ENCODE results near the gene PPIP5K2.
A peak's percentile ranks its signal among the peaks of the same experiment; 100 is the strongest.

PPIP5K2 gene

DNA sequence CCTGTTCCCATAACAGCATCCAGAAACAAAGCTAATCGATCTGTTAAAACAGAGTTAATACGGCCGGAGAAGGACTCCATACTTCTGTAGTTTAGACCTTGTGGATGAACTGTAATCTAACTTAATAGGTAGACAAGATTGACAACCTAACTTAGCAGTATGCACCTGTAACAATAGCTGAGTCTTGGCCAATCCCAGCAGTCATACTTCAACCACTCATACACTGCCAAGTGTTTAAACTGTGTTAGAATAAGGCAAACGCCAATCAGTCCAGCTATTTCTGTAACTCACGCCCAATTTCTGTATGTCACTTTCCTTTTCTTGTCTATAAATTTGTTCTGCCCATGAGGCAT, 104.8 kb downstream of the PPIP5K2 start:
- no peaks in the 10 kb centered on the region for H3K79me2 ChIP-seq (ENCODE audit: control insufficient read depth, insufficient read depth, low read length)
- no peak overlapping the region for H3K18ac ChIP-seq (ENCODE audit: low read length)
- H3K56ac ChIP-seq (ENCODE audit: low read length) = no peak overlapping the region
- H3K4me3 ChIP-seq (ENCODE audit: low read length) = no peak overlapping the region
- WGBS (ENCODE audit: extremely low coverage, insufficient coverage, low lambda C conversion rate) = no CpG with 5 or more reads among the region's 5 CpGs
- no peak overlapping the region for H3K4me2 ChIP-seq (ENCODE audit: low read length)
- H3K27ac ChIP-seq (ENCODE audit: low read depth, low read length) = no peak overlapping the region
- no peak overlapping the region for H2BK5ac ChIP-seq (ENCODE audit: low read length)
- H3K9ac ChIP-seq (ENCODE audit: low read length) = no peak overlapping the region
- no peak overlapping the region for H4K8ac ChIP-seq (ENCODE audit: low read depth, low read length)
- H2BK120ac ChIP-seq (ENCODE audit: low read depth, low read length) = no peak overlapping the region
- H3K36me3 ChIP-seq (ENCODE audit: control insufficient read depth, insufficient read depth, low read length) = no peaks in the 10 kb centered on the region
- no peak overlapping the region for H2BK15ac ChIP-seq (replicated peaks; ENCODE audit: low read depth)
- no peaks in the 10 kb centered on the region for H3K27me3 ChIP-seq (ENCODE audit: insufficient read depth, low read length, poor library complexity)
- H3K4ac ChIP-seq (ENCODE audit: low read depth, low read length) = no peak overlapping the region
- no peak for DNase-seq
- H3K4me1 ChIP-seq (ENCODE audit: control insufficient read depth, low read depth, low read length) = peaks cover 2% of the 10 kb centered on the region
- no peak overlapping the region for H3K23ac ChIP-seq (ENCODE audit: low read length)
- no peak overlapping the region for H4K5ac ChIP-seq (ENCODE audit: low read length)
- no peaks in the 10 kb centered on the region for H3K79me1 ChIP-seq (ENCODE audit: low read length)
- H2AK5ac ChIP-seq (ENCODE audit: low read length) = no peak overlapping the region

DNA sequence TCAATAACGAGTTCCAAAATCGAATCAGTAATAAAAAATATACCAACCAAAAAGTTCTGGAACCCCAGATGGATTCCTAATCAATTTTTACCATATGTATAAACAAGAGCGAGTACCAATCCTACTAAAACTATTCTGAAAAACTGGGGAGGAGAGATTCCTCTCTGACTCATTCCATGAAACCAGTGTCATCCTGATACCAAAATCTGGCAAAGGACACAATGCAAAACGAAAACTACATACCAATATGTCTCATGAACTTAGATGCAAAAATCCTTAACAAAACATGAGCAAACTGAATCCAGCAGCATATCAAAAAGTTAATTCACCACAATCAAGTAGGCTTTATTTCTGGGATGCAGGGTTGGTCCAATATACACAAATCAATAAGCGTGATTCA, 108.0 kb downstream of the PPIP5K2 start:
- no peak overlapping the region for H2BK15ac ChIP-seq (replicated peaks; ENCODE audit: low read depth)
- WGBS (ENCODE audit: extremely low coverage, insufficient coverage, low lambda C conversion rate) = no CpG with 5 or more reads among the region's 5 CpGs
- no peak overlapping the region for H3K9ac ChIP-seq (ENCODE audit: low read length)
- H3K79me1 ChIP-seq (ENCODE audit: low read length) = no peaks in the 10 kb centered on the region
- no peak overlapping the region for H3K27ac ChIP-seq (ENCODE audit: low read depth, low read length)
- no peak overlapping the region for H2BK120ac ChIP-seq (ENCODE audit: low read depth, low read length)
- no peak overlapping the region for H3K4me3 ChIP-seq (ENCODE audit: low read length)
- H3K79me2 ChIP-seq (ENCODE audit: control insufficient read depth, insufficient read depth, low read length) = no peaks in the 10 kb centered on the region
- H3K18ac ChIP-seq (ENCODE audit: low read length) = no peak overlapping the region
- no peak for DNase-seq
- H3K36me3 ChIP-seq (ENCODE audit: control insufficient read depth, insufficient read depth, low read length) = no peaks in the 10 kb centered on the region
- no peak overlapping the region for H3K56ac ChIP-seq (ENCODE audit: low read length)
- no peak overlapping the region for H4K5ac ChIP-seq (ENCODE audit: low read length)
- H3K4me1 ChIP-seq (ENCODE audit: control insufficient read depth, low read depth, low read length) = peaks cover 2% of the 10 kb centered on the region
- no peak overlapping the region for H2AK5ac ChIP-seq (ENCODE audit: low read length)
- no peak overlapping the region for H3K23ac ChIP-seq (ENCODE audit: low read length)
- no peak overlapping the region for H2BK5ac ChIP-seq (ENCODE audit: low read length)
- no peak overlapping the region for H3K4me2 ChIP-seq (ENCODE audit: low read length)
- H4K8ac ChIP-seq (ENCODE audit: low read depth, low read length) = no peak overlapping the region
- H3K27me3 ChIP-seq (ENCODE audit: insufficient read depth, low read length, poor library complexity) = no peaks in the 10 kb centered on the region
- H3K4ac ChIP-seq (ENCODE audit: low read depth, low read length) = no peak overlapping the region

DNA sequence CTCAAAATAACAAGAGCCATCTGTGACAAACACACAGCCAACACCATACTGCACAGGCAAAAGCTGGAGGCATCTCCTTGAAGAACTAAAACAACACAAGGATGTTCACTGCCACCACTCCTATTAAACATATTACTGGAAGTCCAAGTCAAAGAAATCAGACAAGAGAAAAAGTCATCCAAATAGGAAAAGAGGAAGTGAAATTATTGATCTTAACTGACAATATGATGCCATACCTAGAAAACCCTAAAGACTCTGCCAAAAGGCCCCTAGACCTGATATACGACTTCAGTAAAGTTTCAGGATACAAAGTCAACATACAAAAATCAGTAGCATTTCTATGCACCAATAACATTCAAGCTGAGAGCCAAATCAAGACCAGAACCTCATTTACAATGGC, 108.5 kb downstream of the PPIP5K2 start:
- H4K8ac ChIP-seq (ENCODE audit: low read depth, low read length) = no peak overlapping the region
- H3K4me2 ChIP-seq (ENCODE audit: low read length) = no peak overlapping the region
- H3K4me1 ChIP-seq (ENCODE audit: control insufficient read depth, low read depth, low read length) = peaks cover 2% of the 10 kb centered on the region
- H3K23ac ChIP-seq (ENCODE audit: low read length) = no peak overlapping the region
- H3K27me3 ChIP-seq (ENCODE audit: insufficient read depth, low read length, poor library complexity) = no peaks in the 10 kb centered on the region
- H3K27ac ChIP-seq (ENCODE audit: low read depth, low read length) = no peak overlapping the region
- H2BK120ac ChIP-seq (ENCODE audit: low read depth, low read length) = no peak overlapping the region
- H3K79me1 ChIP-seq (ENCODE audit: low read length) = no peaks in the 10 kb centered on the region
- H2AK5ac ChIP-seq (ENCODE audit: low read length) = no peak overlapping the region
- no peak overlapping the region for H3K56ac ChIP-seq (ENCODE audit: low read length)
- no peak overlapping the region for H3K4ac ChIP-seq (ENCODE audit: low read depth, low read length)
- H3K36me3 ChIP-seq (ENCODE audit: control insufficient read depth, insufficient read depth, low read length) = no peaks in the 10 kb centered on the region
- no peak overlapping the region for H3K4me3 ChIP-seq (ENCODE audit: low read length)
- no peak overlapping the region for H3K18ac ChIP-seq (ENCODE audit: low read length)
- no peaks in the 10 kb centered on the region for H3K79me2 ChIP-seq (ENCODE audit: control insufficient read depth, insufficient read depth, low read length)
- no peak overlapping the region for H3K9ac ChIP-seq (ENCODE audit: low read length)
- no peak for DNase-seq
- H2BK5ac ChIP-seq (ENCODE audit: low read length) = no peak overlapping the region
- WGBS (ENCODE audit: extremely low coverage, insufficient coverage, low lambda C conversion rate) = no CpG with 5 or more reads among the region's 1 CpG
- no peak overlapping the region for H2BK15ac ChIP-seq (replicated peaks; ENCODE audit: low read depth)
- H4K5ac ChIP-seq (ENCODE audit: low read length) = no peak overlapping the region

DNA sequence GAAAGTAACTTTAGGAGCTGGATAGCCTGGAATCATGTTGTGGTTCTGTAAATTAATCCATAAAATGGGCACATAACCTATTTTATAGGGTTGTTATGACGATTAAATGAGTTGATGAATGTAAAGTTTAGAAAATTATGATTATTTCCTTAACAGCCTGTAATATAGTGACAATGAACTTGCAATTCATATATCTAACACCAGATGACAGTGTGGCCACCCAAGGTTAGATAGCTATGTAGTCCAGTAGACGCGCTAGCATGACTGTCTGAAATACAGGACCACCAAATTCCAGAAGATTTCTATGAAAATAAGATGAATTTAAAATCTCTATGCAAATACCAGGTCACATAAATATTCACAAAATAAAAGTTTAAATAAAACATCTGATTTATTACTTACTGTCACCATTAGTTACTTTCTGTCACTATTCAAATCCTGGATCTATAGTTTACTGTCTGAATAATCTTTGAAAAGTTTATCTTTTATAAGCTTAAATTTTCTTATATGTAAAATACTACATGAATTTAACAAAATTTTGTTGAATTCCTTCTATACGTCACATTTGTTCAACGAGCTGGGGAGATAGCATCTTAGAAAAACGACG, 112.4 kb downstream of the PPIP5K2 start:
- Histone ChIP-seq H3K36me3 (ENCODE audit: control insufficient read depth, insufficient read depth, low read length) (no peaks in the 10 kb centered on the region), H2BK15ac (replicated peaks; ENCODE audit: low read depth) (no peak overlapping the region), H3K79me1 (ENCODE audit: low read length) (no peaks in the 10 kb centered on the region), H3K27ac (ENCODE audit: low read depth, low read length) (no peak overlapping the region), H2AK5ac (ENCODE audit: low read length) (no peak overlapping the region), H3K4me3 (ENCODE audit: low read length) (no peak overlapping the region), H4K8ac (ENCODE audit: low read depth, low read length) (no peak overlapping the region), H3K56ac (ENCODE audit: low read length) (no peak overlapping the region), H3K79me2 (ENCODE audit: control insufficient read depth, insufficient read depth, low read length) (no peaks in the 10 kb centered on the region), H3K18ac (ENCODE audit: low read length) (no peak overlapping the region), H3K4me2 (ENCODE audit: low read length) (no peak overlapping the region), H3K4me1 (ENCODE audit: control insufficient read depth, low read depth, low read length) (no peaks in the 10 kb centered on the region), H3K9ac (ENCODE audit: low read length) (no peak overlapping the region), H2BK5ac (ENCODE audit: low read length) (no peak overlapping the region), H3K27me3 (ENCODE audit: insufficient read depth, low read length, poor library complexity) (no peaks in the 10 kb centered on the region), H2BK120ac (ENCODE audit: low read depth, low read length) (no peak overlapping the region), H4K5ac (ENCODE audit: low read length) (no peak overlapping the region), H3K4ac (ENCODE audit: low read depth, low read length) (no peak overlapping the region), H3K23ac (ENCODE audit: low read length) (no peak overlapping the region)
- 100% methylated on average over 1 of the region's 7 CpGs for WGBS (ENCODE audit: extremely low coverage, insufficient coverage, low lambda C conversion rate)
- DNase-seq = peak; percentile 37

DNA sequence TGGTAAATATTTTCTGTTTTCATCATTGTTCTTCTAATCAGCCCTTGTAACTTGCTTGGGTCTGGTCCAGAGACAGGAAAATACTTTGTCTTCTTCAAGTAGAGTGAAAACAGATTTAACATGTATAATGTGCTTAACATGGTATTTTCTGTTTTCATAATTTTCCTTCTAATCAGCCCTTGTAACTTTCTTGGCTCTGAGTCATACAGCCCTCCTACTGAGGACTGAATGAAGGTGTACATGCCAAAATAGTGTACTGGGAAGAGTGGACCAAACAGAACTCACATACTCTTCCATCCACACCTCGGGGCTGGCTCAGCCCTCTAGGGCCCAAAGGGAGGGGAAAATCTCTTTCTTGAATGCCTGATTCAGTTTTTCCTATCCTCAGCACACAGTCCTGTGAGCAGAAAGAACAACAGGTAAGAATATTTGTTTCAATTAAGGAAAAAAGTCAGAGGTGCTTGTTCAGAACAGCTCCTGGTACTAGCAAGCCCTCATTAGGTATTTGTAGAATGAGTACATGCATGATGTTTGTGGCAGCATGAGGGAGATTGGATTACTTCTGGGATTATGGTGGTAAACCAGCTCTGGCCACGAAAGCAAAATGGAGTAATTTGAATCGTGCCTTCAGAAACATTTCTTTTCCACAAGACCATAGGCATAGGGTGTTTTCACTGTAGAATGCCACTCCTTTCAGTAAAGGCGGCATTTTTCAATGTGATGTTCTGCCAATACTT, 114.3 kb downstream of the PPIP5K2 start:
- Histone ChIP-seq H3K27ac (ENCODE audit: low read depth, low read length) (no peak overlapping the region), H3K56ac (ENCODE audit: low read length) (no peak overlapping the region), H3K4me3 (ENCODE audit: low read length) (no peak overlapping the region), H2BK5ac (ENCODE audit: low read length) (no peak overlapping the region), H3K79me2 (ENCODE audit: control insufficient read depth, insufficient read depth, low read length) (no peaks in the 10 kb centered on the region), H3K27me3 (ENCODE audit: insufficient read depth, low read length, poor library complexity) (no peaks in the 10 kb centered on the region), H3K23ac (ENCODE audit: low read length) (no peak overlapping the region), H2AK5ac (ENCODE audit: low read length) (no peak overlapping the region), H3K4me1 (ENCODE audit: control insufficient read depth, low read depth, low read length) (no peaks in the 10 kb centered on the region), H2BK15ac (replicated peaks; ENCODE audit: low read depth) (no peak overlapping the region), H3K4ac (ENCODE audit: low read depth, low read length) (no peak overlapping the region), H3K36me3 (ENCODE audit: control insufficient read depth, insufficient read depth, low read length) (no peaks in the 10 kb centered on the region), H3K18ac (ENCODE audit: low read length) (no peak overlapping the region), H4K8ac (ENCODE audit: low read depth, low read length) (no peak overlapping the region), H3K4me2 (ENCODE audit: low read length) (no peak overlapping the region), H3K9ac (ENCODE audit: low read length) (no peak overlapping the region), H2BK120ac (ENCODE audit: low read depth, low read length) (no peak overlapping the region), H4K5ac (ENCODE audit: low read length) (no peak overlapping the region), H3K79me1 (ENCODE audit: low read length) (no peaks in the 10 kb centered on the region)
- no CpG with 5 or more reads among the region's 4 CpGs for WGBS (ENCODE audit: extremely low coverage, insufficient coverage, low lambda C conversion rate)
- no peak for DNase-seq

DNA sequence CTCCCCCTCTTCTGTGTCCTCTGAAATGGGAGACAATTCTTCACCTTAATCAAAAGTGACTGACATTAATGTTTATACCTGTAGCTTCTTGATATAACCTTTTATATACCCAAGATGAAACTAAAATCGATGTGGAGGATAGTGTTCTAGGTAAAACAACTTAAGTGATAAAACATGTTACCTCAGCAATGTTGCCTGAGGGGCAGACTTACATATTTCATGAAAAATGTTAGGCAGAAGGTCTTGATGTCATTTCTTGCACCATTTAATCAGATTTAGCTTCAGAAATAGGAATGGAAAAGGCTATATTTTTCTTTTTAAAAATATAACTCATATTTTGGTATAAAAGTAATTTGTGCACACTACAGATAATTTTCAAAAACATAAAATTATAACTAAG, 115.8 kb downstream of the PPIP5K2 start:
- Histone ChIP-seq H3K4me1 (ENCODE audit: control insufficient read depth, low read depth, low read length) (no peaks in the 10 kb centered on the region), H3K27ac (ENCODE audit: low read depth, low read length) (no peak overlapping the region), H4K5ac (ENCODE audit: low read length) (no peak overlapping the region), H3K4me3 (ENCODE audit: low read length) (no peak overlapping the region), H2BK15ac (replicated peaks; ENCODE audit: low read depth) (no peak overlapping the region), H2BK5ac (ENCODE audit: low read length) (no peak overlapping the region), H3K18ac (ENCODE audit: low read length) (no peak overlapping the region), H3K56ac (ENCODE audit: low read length) (no peak overlapping the region), H3K23ac (ENCODE audit: low read length) (no peak overlapping the region), H3K4ac (ENCODE audit: low read depth, low read length) (no peak overlapping the region), H4K8ac (ENCODE audit: low read depth, low read length) (no peak overlapping the region), H2AK5ac (ENCODE audit: low read length) (no peak overlapping the region), H3K9ac (ENCODE audit: low read length) (no peak overlapping the region), H3K36me3 (ENCODE audit: control insufficient read depth, insufficient read depth, low read length) (no peaks in the 10 kb centered on the region), H3K79me1 (ENCODE audit: low read length) (no peaks in the 10 kb centered on the region), H2BK120ac (ENCODE audit: low read depth, low read length) (no peak overlapping the region), H3K79me2 (ENCODE audit: control insufficient read depth, insufficient read depth, low read length) (no peaks in the 10 kb centered on the region), H3K27me3 (ENCODE audit: insufficient read depth, low read length, poor library complexity) (no peaks in the 10 kb centered on the region), H3K4me2 (ENCODE audit: low read length) (no peak overlapping the region)
- WGBS (ENCODE audit: extremely low coverage, insufficient coverage, low lambda C conversion rate) = no CpG with 5 or more reads among the region's 1 CpG
- no peak for DNase-seq
